Measurements from ENCODE around the gene TNFSF18. TPM values are rescaled to one million over a fixed set of nuclear protein-coding genes. Genes with fewer than 3 reads are reported as not detected.

The TNFSF18 gene
- total RNA-seq, 2 experiments from 2014 or later: not detected

DNA sequence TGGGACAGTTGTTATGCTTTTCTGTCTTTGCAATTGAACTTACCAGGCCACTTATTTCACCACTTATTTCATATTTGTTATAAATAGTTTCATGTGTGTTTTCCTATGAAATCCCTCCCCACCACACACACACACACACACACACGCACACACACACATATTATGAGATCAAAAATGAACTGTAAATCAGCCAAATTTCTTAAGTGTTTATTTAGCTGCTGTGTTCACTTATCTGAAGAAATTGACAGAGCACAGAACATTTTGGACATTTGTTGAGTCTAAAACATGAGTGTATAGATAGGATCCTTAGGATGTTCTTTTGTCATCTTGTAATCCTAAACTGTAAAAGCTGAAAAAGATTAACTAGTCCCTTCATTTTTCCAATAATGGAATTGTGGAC, 7.8 kb upstream of the TNFSF18 start:
- ChIA-PET POLR2A (no interaction called here), CTCF (no interaction called here)
- intact Hi-C loops (cut with micrococcal nuclease): no loop called here
- DNase-seq: no peak
- Mint-ChIP-seq H3K27me3 (no peaks in the 10 kb centered on the region), H3K36me3 (no peaks in the 10 kb centered on the region), H3K4me3 (no peak overlapping the region), H3K4me1 (ENCODE audit: low read depth) (no peaks in the 10 kb centered on the region), H3K27ac (no peak overlapping the region), H3K9me3 (no peaks in the 10 kb centered on the region)

DNA sequence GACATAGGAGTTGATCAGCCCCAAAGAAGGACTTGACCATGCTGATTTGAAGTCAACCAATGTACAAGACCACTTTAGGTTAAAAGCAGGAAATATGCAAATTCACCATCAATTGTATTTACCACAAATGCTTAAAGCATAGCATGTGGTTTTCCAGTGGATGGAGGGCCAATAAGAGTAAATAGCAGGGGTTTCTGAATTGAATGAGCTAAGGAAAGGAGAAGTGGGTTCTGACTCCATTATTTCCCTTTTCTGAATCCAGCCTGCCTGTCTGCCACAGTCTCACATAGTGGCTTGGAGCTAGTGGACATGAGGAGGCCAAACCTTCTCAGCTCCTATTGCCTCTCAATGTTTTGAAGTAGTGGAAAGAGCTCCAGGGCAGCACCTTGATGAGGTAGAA, 7.2 kb upstream of the TNFSF18 start:
- ChIA-PET CTCF (no interaction called here), POLR2A (no interaction called here)
- Mint-ChIP-seq H3K27me3 (no peaks in the 10 kb centered on the region), H3K4me3 (no peak overlapping the region), H3K9me3 (no peaks in the 10 kb centered on the region), H3K27ac (no peak overlapping the region), H3K4me1 (ENCODE audit: low read depth) (no peaks in the 10 kb centered on the region), H3K36me3 (no peaks in the 10 kb centered on the region)
- intact Hi-C loops (cut with micrococcal nuclease): no loop called here
- DNase-seq: no peak

DNA sequence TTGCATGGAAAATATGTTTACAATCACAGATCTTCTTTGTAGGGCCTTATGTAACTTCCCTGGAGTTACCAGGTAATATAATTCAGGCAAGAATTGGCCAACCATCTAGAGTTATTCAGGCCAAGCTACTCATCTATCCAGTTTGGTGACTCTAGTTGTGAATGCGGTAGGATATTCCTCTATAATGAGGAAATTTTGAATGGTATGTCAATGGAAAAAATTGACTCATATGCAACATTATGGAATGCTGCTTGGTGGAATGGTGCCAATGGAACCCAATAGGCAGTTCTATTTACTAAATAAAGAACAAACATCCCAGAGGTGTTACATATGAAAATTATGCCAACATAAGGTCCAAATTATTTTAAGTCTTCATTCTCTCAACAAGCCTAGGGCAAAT, 5.6 kb upstream of the TNFSF18 start:
- ChIA-PET CTCF (no interaction called here), POLR2A (no interaction called here)
- intact Hi-C loops (cut with micrococcal nuclease): no loop called here
- H3K4me3 Mint-ChIP-seq: no peak overlapping the region
- H3K36me3 Mint-ChIP-seq: no peaks in the 10 kb centered on the region
- no peaks in the 10 kb centered on the region for H3K27me3 Mint-ChIP-seq
- no peak for DNase-seq
- H3K9me3 Mint-ChIP-seq: no peaks in the 10 kb centered on the region
- no peak overlapping the region for H3K27ac Mint-ChIP-seq
- H3K4me1 Mint-ChIP-seq (ENCODE audit: low read depth): no peaks in the 10 kb centered on the region

DNA sequence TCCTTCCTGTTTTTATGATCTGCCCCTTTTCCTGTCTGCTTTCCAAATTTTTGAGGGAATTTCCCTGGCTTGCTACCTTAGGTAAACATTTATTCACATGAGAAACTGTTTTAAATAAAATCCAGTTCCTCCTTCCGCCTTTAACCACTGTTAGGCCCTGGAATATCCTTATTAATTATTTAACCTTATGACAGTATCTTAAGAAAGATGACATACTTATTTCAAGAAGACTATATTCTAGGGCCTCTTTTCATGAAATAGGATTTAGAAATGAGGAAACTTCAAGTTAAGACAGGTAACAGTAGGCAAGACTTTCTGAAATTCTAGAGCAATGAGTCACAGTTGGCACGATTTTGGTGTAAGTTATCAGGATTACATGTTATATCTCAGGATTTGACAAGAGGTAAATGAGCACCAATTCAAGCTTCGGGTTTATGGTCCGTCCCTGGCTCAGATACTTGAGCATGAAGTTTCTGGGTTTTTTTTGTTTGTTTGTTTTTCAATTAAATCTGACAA, 2.0 kb upstream of the TNFSF18 start:
- POLR2A ChIA-PET: no interaction called here
- no peaks in the 10 kb centered on the region for H3K9me3 Mint-ChIP-seq
- intact Hi-C loops (cut with micrococcal nuclease): no loop called here

DNA sequence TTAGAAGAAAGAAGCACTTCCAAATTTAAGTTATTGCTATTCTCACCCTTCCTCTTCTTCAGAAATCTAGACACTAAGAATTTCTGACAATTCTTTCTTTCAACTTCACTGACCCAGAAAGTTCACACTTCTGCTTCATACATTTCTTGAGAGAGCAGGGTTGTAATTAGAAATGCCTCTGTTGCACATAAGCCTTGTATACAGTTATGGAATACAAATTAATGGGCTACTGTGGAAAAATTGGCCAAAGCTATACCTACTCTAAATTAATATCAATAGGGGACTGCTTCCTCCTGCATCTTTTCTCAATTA, 1.5 kb downstream of the TNFSF18 start:
- DNase-seq: no peak
- Mint-ChIP-seq H3K27me3 (no peaks in the 10 kb centered on the region), H3K27ac (no peak overlapping the region), H3K4me3 (no peak overlapping the region), H3K9me3 (no peaks in the 10 kb centered on the region), H3K4me1 (ENCODE audit: low read depth) (peaks cover 3% of the 10 kb centered on the region), H3K36me3 (no peaks in the 10 kb centered on the region)
- intact Hi-C loops (cut with micrococcal nuclease): no loop called here
- POLR2A ChIA-PET: no interaction called here
- CTCF ChIA-PET: no interaction called here

More for the DNA sequence above, 2.0 kb upstream of the TNFSF18 start:
- no peaks in the 10 kb centered on the region for H3K27me3 Mint-ChIP-seq
- H3K4me3 Mint-ChIP-seq: no peak overlapping the region
- no peaks in the 10 kb centered on the region for H3K36me3 Mint-ChIP-seq
- no peak overlapping the region for H3K27ac Mint-ChIP-seq
- no peak for DNase-seq
- CTCF ChIA-PET: no interaction called here
- peaks cover 3% of the 10 kb centered on the region for H3K4me1 Mint-ChIP-seq (ENCODE audit: low read depth)

DNA sequence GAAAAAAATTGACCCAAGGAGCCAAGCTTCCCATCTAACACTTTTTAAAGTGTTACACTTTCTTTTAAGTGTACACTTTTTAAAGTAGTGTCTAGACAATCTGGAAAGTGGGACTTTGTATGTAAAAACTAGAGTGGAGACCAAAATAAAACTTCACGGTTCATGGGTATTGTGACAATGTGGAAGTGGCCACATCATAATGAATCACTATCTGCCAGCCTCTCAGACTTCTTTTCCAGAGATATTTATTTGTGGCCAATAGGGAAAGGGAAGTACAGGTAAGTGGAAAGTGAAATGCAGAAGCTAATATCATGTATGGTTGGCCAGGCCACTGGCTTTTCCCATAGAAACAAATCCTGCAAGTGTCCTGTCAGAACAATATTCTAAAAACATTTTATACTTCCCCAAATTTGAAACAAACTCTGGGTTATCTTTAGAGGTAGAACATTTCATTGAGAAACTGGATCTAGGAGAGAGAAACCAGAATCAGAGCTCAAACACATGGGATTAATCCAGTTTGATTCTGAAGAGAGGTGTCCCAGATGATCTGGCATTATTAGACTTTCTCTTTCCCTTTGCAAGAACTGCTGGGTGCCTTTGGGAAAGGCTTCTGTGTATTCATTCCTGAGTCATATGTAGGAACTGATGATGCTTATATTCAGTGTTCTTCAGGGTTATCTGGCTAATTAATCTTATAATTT, 2.0 kb downstream of the TNFSF18 start:
- CTCF ChIA-PET: no interaction called here
- POLR2A ChIA-PET: no interaction called here

DNA sequence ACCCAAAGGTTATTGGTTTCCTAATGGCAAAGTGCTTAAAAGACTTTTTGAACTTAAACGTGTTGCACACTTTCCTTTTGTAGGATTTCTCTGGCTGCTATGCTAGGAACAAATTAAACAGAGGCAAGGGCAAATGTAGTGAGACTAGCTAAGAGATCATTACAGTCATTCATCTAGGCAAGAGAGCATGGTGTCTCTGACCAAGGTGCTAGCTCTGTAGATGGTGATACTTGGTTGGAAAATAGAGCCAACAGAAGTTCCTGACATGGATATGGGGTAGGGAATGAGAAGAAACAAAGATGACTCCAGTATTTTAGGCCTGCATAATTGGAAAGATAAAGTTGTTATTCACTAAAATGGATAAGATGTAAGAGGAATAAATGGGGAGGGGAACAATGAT, 6.1 kb downstream of the TNFSF18 start:
- intact Hi-C loops (cut with micrococcal nuclease): no loop called here
- no peak overlapping the region for H3K27ac Mint-ChIP-seq
- no peaks in the 10 kb centered on the region for H3K4me1 Mint-ChIP-seq (ENCODE audit: low read depth)
- DNase-seq: no peak
- no peak overlapping the region for H3K4me3 Mint-ChIP-seq
- no peaks in the 10 kb centered on the region for H3K9me3 Mint-ChIP-seq
- ChIA-PET CTCF (interaction anchor here (1.1 to 1.5 kb wide), 2 partner anchors 41 to 300 kb away, joined by 3 to 4 read pairs; no protein-coding TSS in a partner anchor), POLR2A (no interaction called here)
- no peaks in the 10 kb centered on the region for H3K27me3 Mint-ChIP-seq
- H3K36me3 Mint-ChIP-seq: no peaks in the 10 kb centered on the region

More for the DNA sequence above, 2.0 kb downstream of the TNFSF18 start:
- intact Hi-C loops (cut with micrococcal nuclease): no loop called here
- Mint-ChIP-seq H3K9me3 (no peaks in the 10 kb centered on the region), H3K4me3 (no peak overlapping the region), H3K36me3 (no peaks in the 10 kb centered on the region), H3K27me3 (no peaks in the 10 kb centered on the region), H3K4me1 (ENCODE audit: low read depth) (peaks cover 3% of the 10 kb centered on the region), H3K27ac (no peak overlapping the region)
- no peak for DNase-seq

DNA sequence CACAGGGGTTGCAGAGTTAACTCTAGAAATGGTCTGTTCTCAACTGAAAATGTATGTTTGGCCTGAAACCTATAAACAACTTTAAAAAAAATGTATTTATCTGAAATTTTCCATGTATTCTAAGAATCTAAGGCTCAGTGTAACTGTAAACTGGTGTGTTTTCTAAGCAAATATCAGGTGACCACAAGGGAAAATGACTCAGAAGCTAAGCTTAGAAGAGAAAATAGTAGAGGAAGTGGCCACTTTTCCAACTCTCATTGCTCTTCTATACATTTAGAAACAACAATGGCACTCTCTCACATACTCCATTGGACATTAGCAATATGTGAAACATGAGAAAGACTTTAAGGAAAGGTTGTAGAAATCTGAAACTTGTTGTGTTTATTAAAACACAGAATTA, 7.5 kb downstream of the TNFSF18 start:
- ChIA-PET POLR2A (no interaction called here), CTCF (interaction anchor here (1.5 kb wide), 1 partner anchor 298 kb away, joined by 4 read pairs; no protein-coding TSS in a partner anchor)
- no peak overlapping the region for H3K4me3 Mint-ChIP-seq
- DNase-seq: no peak
- intact Hi-C loops (cut with micrococcal nuclease): no loop called here
- H3K27me3 Mint-ChIP-seq: no peaks in the 10 kb centered on the region
- no peak overlapping the region for H3K27ac Mint-ChIP-seq
- peaks cover 10% of the 10 kb centered on the region for H3K4me1 Mint-ChIP-seq (ENCODE audit: low read depth)
- H3K36me3 Mint-ChIP-seq: no peaks in the 10 kb centered on the region
- H3K9me3 Mint-ChIP-seq: no peaks in the 10 kb centered on the region

DNA sequence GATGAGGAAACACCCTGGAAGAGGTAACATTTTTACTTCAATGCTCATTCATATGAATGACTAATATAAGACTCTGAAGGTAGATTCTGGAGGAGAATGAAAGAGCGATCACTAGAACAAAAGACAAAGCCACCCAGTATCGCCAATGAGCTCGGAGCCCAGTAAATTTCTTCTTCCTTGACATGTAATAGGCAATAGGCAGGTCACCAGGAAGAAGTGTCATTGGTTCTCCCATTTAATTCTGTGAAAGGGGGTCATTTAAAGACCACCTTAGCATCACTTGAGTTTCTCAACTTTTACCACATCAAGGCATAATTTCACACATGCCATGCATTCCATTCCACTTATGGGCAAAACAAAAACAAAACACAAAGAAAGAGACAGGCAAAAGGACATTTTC, 7.9 kb downstream of the TNFSF18 start:
- DNase-seq: no peak
- Mint-ChIP-seq H3K27ac (no peak overlapping the region), H3K27me3 (no peaks in the 10 kb centered on the region), H3K4me1 (ENCODE audit: low read depth) (peaks cover 11% of the 10 kb centered on the region), H3K9me3 (no peaks in the 10 kb centered on the region), H3K4me3 (no peak overlapping the region), H3K36me3 (no peaks in the 10 kb centered on the region)
- ChIA-PET POLR2A (no interaction called here), CTCF (no interaction called here)
- intact Hi-C loops (cut with micrococcal nuclease): no loop called here

DNA sequence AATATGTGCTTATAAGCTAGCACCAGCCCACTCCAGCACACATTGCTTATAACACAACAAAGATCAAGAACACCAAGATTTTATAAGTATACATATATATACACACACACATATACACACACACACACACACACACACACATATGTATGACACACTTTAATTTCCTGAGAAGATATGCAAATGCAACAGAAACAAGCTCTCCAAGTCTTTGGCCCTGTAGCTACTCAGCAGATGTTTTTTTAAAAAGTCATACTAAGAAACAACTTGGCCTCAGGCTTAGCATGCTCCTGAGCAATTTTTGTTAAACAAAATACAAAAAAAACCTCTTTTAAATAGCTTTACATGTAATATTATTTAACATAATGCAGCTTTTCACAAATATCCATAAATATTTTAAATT, 11.1 kb downstream of the TNFSF18 start:
- POLR2A ChIA-PET: no interaction called here
- no peaks in the 10 kb centered on the region for H3K36me3 Mint-ChIP-seq
- H3K9me3 Mint-ChIP-seq: no peaks in the 10 kb centered on the region
- H3K27me3 Mint-ChIP-seq: no peaks in the 10 kb centered on the region
- CTCF ChIA-PET: interaction anchor here (0.5 to 2.4 kb wide), 4 partner anchors 92 to 297 kb away, joined by 3 to 10 read pairs (median 5); no protein-coding TSS in a partner anchor
- H3K4me3 Mint-ChIP-seq: no peak overlapping the region
- intact Hi-C loops (cut with micrococcal nuclease): loop anchor here (5.0 kb wide), 2 partner anchors 157 to 222 kb away; no protein-coding TSS in a partner anchor
- DNase-seq: no peak
- H3K4me1 Mint-ChIP-seq (ENCODE audit: low read depth): peaks cover 11% of the 10 kb centered on the region
- no peak overlapping the region for H3K27ac Mint-ChIP-seq

DNA sequence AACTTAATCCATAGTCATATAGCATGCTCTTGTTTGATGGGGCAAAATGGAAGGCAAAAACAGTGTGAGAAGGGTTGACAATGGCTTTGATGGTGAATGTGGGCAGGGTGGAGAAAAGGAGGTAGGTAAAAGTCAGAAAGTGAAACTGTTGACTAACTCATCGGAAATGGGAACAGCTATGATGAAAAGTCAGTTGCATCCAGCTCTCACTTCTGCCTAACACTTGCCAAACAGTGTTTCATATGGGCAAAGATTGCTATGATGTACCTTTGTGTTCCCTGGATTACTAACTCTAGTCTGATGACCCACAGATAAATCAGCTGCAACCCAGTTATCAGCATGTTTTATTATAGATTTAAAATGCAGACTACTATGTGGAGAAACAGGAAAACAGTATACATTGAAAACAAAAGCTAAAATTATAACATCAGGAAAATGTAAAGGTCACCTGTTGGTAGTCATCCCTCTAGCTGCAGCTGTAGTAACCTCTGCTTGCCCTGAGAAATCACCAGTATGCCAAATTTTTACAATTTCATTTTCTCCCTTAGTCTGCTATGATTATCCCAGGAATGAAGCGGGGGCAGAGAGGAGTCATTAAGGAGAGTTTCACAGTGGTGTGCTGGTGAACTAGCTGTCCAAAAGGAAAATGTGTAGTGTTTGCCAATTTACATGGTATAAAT, 11.7 kb downstream of the TNFSF18 start:
- H3K27me3 Mint-ChIP-seq: no peaks in the 10 kb centered on the region
- intact Hi-C loops (cut with micrococcal nuclease): loop anchor here (5.0 kb wide), 2 partner anchors 157 to 222 kb away; no protein-coding TSS in a partner anchor
- CTCF ChIA-PET: interaction anchor here (0.5 to 2.4 kb wide), 4 partner anchors 92 to 297 kb away, joined by 3 to 10 read pairs (median 5); no protein-coding TSS in a partner anchor
- DNase-seq: peak; percentile 25
- POLR2A ChIA-PET: interaction anchor here (0.8 kb wide), 1 partner anchor 261 kb away, joined by 4 read pairs; no protein-coding TSS in a partner anchor
- H3K4me3 Mint-ChIP-seq: no peak overlapping the region
- no peaks in the 10 kb centered on the region for H3K36me3 Mint-ChIP-seq
- H3K27ac Mint-ChIP-seq: no peak overlapping the region
- peaks cover 11% of the 10 kb centered on the region for H3K4me1 Mint-ChIP-seq (ENCODE audit: low read depth)
- no peaks in the 10 kb centered on the region for H3K9me3 Mint-ChIP-seq

DNA sequence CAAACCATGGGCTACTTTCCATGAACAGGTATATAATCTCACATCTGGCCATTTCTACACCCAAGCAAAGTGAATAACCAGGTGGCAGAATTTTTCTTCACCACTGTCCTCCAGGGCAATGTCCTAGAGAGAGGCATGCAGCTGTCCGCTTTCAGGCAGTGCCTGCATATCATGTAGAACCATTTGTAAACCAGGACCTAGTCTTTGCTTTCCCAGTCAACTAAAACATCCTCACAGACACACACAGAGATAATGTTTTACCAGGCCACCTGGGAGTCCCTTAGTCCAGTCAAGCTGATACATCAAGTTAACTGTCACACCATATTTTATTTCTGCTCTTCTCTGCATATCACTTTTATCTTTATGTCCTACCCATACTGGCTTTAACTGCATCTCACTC, 26.2 kb downstream of the TNFSF18 start:
- no peak overlapping the region for H3K27ac Mint-ChIP-seq
- no peaks in the 10 kb centered on the region for H3K36me3 Mint-ChIP-seq
- H3K9me3 Mint-ChIP-seq: no peaks in the 10 kb centered on the region
- no peaks in the 10 kb centered on the region for H3K4me1 Mint-ChIP-seq (ENCODE audit: low read depth)
- DNase-seq: no peak
- ChIA-PET CTCF (no interaction called here), POLR2A (no interaction called here)
- no peaks in the 10 kb centered on the region for H3K27me3 Mint-ChIP-seq
- intact Hi-C loops (cut with micrococcal nuclease): no loop called here
- no peak overlapping the region for H3K4me3 Mint-ChIP-seq

DNA sequence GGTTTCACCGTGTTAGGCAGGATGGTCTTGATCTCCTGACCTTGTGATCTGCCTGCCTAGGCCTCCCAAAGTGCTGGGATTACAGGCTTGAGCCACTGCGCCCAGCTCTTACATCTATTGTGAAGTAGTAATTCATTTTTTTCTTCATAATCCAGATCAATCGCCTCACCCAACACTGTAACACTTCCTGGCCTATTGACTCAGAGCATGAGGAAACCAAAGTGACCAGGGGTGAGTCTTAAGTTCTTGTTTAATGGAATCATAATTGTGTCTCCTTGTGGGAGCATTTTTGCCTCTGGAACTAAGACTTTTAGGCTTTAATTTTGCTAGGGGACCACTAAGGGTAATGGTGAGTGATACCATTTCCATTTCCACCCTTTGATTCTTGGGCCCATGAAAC, 27.4 kb downstream of the TNFSF18 start:
- DNase-seq: no peak
- no peak overlapping the region for H3K4me3 Mint-ChIP-seq
- H3K27me3 Mint-ChIP-seq: no peaks in the 10 kb centered on the region
- H3K9me3 Mint-ChIP-seq: no peaks in the 10 kb centered on the region
- no peaks in the 10 kb centered on the region for H3K4me1 Mint-ChIP-seq (ENCODE audit: low read depth)
- H3K36me3 Mint-ChIP-seq: no peaks in the 10 kb centered on the region
- intact Hi-C loops (cut with micrococcal nuclease): no loop called here
- ChIA-PET POLR2A (no interaction called here), CTCF (no interaction called here)
- H3K27ac Mint-ChIP-seq: no peak overlapping the region
